Gastroesophageal sphincter (tissue), 3 donors: ENCODE measurements around the gene IRF8.

ENCODE experiments used
- EP300 ChIP-seq: sonication (generic); formaldehyde crosslinking; IDR thresholded peaks from one replicate; pipeline ENCODE4 v1.6.1; 2017; ENCODE audit warnings: antibody characterized with exemption, mild to moderate bottlenecking
- POLR2A ChIP-seq, 2 donors: fragments of 450-650 bp; IDR thresholded peaks; one replicate each; pipeline ENCODE4 v1.6.1; 2017; ENCODE audit warnings: antibody characterized with exemption in 2 of 2, mild to moderate bottlenecking in 2 of 2, moderate library complexity in 1 of 2
- POLR2AphosphoS5 ChIP-seq: sonication (generic); formaldehyde crosslinking; IDR thresholded peaks from one replicate; pipeline ENCODE4 v1.6.1; 2017; ENCODE audit warnings: antibody characterized with exemption
- TF ChIP-seq, protein P1 (sequence below), 4 experiments: fragments of 200-600 bp in 2 of 4; fragments of 450-650 bp in 2 of 4; sonication (generic) in 1 of 4; IDR thresholded peaks; one replicate each; pipeline ENCODE4 v1.5.1; 2017 to 2019; ENCODE audit warnings: antibody characterized with exemption in 4 of 4, mild to moderate bottlenecking in 2 of 4, moderate library complexity in 2 of 4

DNA sequence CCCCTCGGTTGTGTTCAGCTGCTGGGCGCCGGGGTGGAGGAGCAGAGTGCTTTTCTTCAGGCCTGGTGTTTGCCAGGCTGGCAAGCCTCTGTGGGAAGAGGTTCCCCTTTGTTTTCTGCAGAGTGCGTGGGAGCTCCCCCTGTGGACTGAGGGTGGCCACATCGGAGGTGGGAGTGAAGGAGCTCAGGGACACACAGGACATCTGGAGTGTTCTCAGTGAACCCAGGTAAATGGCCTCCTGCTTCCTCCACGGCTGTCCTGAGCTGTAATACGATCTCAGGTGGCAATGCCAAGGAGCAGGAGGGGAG, 39.2 kb upstream of the IRF8 start:
- TF ChIP-seq POLR2AphosphoS5 (no peak), POLR2A (IDR thresholded peaks at IDR 0.05) (no peak), EP300 (no peak)
- TF ChIP-seq, protein P1, sequence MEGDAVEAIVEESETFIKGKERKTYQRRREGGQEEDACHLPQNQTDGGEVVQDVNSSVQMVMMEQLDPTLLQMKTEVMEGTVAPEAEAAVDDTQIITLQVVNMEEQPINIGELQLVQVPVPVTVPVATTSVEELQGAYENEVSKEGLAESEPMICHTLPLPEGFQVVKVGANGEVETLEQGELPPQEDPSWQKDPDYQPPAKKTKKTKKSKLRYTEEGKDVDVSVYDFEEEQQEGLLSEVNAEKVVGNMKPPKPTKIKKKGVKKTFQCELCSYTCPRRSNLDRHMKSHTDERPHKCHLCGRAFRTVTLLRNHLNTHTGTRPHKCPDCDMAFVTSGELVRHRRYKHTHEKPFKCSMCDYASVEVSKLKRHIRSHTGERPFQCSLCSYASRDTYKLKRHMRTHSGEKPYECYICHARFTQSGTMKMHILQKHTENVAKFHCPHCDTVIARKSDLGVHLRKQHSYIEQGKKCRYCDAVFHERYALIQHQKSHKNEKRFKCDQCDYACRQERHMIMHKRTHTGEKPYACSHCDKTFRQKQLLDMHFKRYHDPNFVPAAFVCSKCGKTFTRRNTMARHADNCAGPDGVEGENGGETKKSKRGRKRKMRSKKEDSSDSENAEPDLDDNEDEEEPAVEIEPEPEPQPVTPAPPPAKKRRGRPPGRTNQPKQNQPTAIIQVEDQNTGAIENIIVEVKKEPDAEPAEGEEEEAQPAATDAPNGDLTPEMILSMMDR (IDR thresholded peaks at IDR 0.05) = no peak
